NCI-H146 (cell line): ENCODE measurements around the gene FBP1.
A peak's percentile ranks its signal among the peaks of the same experiment; 100 is the strongest.

Experiments
- DNase-seq: peaks from one replicate; lab custom pipeline; 2025; lab: John Stamatoyannopoulos, UW

Gene FBP1

DNA sequence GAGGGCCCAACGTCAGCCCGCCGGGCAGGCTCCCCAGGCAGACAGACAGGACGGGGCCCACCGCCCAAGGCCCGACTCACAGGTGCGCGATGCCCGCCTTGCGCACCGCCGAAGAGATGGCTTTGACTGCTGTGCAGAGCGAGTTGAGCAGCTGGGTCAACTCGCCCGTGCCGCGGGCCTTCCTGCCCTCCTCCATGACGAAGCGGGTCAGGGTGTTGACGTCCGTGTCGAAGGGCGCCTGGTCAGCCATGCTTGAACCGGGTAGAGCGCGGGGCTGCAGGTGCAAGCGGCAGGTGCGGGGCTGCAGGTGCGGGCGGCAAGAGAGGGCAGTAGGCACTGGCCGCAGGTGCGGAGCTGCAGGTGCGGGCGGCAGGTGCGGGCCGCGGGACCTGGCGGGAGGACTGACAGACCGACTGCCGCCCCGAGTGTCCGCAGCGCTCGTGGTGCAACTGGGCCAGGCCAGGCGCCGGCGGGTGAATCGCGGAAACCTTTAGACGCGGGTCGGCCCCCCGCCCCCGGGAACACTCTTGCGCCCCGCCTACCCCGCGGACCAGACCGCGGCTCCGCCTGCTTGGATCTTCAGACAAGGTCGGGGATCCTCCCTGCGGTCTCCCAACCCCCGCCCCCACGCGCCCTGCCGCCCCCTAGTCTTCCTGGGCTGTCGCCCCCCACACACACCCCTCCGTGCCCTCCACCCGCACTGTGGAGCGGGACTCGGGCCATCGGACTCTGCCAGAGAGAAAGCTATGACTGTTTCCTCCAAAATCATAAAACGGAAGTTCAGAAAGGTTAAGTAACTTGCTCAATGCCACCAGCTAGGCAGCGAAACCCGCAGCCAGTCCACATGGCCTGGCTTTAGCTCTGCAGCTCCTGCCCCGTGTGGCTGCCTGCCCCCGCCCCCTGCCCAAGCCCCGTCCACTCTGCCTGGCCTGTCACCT is at the start of gene FBP1:
FBP1 (minus strand) TSS at position 458 of the 938 bp plus-strand sequence; CDS start at position 250, 208 bp downstream.
- DNase-seq, result no peak

DNA sequence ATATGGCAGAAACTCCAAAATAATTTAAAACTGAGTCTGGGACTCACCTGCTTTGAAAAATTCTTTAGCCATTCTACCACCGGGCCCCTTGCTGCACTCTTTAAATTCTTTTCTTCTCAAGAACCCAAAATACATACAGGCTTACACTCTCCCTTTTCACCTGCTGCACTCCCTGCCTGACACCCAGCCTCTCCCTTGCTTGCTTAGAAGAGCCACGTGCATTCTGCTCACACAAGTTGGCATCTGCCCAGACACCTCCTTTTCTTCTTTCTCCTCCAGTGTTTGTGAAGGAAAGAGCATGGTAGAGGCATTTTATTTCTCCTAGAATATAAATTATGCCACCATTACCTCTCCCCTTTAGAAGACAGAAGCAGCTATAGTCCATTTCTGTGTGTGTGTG is 48.1 kb upstream of the FBP1 start:
- no peak for DNase-seq

DNA sequence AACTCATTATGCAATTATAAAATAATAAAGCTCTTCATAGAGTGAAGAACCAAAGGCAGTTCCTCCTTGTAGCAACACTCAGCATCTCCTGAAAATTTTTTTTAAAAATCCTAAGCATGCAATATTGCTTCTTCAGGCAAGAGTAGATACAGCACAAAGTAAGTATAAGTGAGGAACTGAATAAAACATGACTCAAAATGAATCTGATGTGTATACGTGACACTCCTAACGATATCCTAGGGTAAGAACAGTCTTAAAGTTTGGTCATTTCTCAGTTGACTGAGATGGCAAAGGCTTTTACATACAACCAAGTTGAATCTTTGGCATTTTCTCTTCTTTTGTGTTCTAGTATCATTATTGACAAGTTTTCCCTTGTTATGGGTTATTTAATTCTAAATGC is 46.0 kb upstream of the FBP1 start:
- no peak for DNase-seq

DNA sequence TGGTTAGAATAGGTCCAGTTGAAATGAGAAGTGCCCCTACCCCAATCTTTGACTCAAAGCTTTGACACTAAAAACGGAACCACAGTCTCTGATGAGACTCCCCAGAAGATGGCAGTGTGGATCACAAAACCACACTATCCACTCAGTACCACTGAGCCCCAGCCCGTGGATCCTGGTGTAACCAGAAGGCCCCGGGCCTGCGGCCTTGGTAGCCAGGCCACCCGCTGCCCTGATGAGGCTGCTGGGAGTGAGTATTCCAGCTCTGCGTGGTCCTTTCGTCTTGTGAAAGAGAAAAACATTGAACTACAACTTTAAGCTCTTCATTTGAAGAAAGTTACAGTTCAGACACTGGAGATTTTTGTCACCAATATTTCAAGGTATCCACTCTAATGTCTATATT is 42.2 kb upstream of the FBP1 start:
- DNase-seq, result peak; percentile 64

DNA sequence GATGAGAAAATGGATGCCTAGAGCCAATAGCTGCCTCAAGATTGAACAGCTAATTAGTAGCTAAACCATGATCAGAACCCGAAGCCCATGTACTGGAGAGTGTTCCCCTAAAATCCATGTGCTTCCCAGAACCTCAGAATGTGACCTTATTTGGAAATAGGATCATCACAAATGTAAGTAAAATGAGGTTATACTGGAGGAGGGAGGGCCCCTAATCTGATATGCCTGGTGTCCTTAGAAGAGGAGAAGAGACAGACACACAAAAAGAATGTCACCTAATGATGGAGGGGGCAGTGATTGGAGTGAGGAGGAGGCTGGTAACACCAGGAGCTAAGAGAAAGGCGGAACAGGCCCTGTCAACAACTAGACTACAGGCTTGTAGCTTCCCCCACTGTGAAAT is 41.3 kb upstream of the FBP1 start:
- no peak for DNase-seq

DNA sequence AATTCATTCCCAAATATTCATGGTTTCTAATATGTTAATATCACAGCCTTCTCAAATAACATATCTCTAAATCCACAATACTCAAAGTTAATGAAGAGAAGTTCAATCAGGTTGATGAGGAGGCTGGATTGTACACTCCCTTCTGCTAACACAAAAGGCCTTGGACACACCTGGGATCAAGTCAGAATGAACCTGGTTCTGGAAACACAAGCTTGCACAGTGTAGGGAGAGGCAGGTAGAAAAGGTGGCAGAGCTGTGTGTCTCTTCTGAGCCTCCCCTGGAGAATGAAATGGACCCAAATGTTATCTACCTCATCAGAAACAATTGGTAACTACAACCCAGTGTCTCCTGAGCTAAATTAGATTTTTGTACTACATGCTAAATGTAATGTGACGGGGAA is 40.7 kb upstream of the FBP1 start:
- DNase-seq, result no peak

DNA sequence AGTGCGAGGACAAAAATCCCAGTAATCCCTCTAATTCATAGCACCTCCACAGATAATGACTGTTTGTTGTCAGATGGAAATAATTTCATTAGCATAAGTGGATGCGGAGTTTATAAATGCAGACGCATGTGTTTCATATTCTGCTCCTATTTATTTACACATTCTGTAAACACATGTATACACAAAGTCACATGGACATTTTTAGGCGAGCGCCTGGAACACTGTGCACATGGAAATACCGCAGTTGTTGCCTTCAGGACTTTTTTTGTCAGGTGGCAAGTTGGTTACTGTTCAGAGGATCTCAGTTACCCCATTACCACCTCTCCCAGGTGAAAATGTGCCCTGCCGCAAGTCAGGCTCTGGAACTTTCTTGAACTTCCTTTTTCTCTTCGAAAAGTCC is 40.3 kb upstream of the FBP1 start:
- DNase-seq, result no peak

DNA sequence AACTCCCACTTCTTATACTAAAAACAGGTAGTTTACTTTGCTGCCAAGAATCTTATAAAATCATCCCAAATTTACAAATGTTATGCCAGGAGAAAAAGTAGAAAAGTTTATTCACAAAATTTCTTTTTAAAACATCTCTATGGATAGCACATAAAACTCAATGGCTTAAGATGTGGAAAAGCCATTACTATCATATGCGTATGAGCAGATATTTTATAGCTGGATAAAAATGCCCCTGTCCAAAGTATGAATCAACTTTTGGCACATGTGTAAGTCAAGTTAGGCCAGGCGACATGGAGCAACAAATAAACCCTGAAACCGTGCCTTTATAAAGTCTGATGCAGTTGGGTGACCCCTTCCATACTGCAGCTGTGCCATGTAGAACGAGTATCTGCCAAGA is 38.6 kb upstream of the FBP1 start:
- no peak for DNase-seq

DNA sequence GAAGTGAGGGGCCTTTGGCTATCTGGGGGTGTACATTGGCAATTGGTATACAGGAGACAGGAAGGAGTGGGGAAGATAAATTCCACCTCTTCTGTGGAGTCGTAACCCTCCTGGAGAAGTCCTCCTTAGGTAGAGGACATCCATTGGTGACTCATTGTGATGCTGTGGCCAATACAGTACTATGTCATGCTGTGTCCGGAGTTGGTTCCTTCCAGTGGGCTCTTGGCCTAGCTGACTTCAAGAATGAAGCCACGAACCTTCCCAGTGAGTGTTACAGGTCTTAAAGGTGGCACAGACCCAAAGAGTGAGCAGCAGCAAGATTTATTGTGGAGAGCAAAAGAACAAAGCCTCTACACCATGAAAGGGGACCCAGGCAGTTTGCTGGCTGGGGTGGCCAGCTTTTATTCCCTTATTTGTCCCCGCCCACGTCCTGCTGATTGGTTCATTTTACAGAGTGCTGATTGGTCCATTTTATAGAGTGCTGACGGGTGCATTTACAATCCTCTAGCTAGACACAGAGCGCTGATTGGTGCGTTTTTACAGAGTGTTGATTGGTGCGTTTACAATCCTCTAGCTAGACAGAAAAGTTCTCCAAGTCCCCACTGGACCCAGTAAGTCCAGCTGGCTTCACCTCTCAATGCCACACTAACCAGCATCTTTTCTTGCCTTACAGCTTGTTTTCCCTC is 37.3 kb upstream of the FBP1 start:
- DNase-seq, result no peak

DNA sequence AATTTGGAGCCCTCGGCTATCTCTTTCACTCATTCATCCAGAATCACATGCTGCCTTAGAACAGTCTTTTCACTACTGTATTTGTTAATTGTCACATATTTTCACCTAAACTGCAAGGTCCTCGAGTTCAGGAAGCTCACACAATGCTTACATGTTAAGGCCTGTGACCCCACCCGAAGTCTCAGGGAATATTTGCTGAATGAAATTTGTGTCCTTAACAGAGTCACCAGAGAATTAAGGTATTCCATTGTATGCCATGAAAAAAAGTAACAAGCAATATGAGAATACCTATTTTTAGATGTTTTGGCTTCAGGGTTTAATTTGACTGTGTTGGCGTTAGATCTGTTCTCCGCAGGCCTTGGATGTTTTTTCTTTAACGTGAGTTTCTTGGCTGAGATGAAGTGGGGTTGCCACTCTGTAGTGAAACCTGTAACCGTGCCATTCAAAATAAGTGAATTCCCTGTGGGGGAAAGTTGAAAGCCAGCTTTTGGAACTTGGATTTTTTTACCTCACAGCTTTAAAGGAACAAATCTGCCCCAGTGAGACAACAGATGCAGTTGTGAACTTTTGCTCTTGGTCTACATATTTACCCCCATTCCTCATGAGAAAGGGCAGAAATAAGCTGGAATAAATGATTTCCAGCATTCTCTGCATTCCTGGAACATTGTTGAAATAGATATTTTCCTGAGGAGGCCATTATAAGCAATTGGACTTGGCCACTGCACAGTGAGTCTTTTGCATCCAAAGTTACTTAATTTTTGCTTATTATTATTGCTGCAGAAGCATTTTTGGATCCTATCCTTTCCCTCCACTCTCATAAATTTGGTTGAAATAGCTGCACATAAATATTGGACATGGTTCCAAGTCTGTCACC is 35.9 kb upstream of the FBP1 start:
- DNase-seq, result no peak

DNA sequence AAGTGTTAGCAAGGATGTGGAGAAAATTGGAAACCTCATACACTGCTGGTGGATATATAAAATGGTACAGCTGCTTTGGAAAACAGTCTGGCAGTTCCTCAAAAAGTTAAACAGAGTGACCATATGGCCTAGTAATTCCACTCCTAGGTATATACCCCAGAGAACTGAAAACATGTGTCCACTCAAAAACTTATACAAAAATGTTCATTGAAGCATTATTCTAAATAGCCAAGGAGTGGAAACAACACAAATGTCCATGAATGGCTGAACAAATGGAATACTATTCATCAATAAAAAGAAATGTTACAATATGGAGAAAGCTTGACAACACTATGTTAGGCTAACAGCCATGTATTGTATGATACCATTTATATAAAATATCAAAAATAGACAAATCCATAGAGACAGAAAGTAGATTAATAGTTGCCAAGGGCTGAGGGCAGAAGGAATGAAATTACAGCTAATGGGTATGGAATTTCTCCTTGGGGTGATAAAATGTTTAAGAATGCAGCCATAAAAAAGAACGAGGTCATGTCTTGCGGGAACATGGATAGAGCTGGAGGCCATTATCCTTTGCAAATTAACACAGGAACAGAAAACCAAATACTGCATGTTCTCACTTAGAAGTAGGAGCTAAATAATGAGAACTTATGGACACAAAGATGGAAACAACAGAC is 33.6 kb upstream of the FBP1 start:
- no peak for DNase-seq

DNA sequence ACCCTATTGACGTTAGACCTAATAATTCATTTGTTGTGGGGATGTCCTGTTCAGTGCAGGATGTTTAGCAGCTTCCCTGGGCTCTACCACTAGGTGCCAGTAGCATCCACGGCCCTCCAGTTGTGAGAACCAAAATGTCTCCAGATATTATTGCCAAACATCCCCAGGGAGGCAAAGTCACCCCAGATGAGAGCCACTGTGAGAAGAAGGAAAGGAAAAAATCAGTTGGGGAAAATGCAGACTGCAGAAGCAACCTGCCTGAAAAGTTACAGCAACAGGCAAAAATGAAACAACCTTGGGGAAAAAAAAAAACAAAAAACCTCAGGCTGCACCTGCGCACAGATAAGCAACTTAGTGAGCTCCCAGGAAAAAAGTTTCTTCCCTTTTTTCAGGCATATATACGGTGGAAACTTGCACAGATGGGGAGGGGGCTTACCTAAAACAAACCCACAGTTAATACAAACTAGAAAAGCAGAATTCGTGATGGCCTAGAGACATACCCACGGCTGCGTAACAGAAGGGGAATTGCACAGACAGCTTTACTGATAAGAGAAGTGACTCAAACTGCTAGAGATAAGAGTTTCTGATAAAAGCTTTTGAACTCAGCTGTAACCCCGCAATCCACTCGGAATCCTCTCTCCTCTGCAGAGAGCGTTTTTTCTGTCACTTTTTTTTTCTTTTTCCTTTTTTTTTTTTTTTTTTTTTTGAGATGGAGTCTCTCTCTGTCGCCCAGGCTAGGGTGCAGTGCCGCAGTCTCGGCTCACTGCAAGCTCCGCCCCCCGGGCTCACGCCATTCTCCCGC is 29.8 kb upstream of the FBP1 start:
- DNase-seq, result peak; percentile 56

DNA sequence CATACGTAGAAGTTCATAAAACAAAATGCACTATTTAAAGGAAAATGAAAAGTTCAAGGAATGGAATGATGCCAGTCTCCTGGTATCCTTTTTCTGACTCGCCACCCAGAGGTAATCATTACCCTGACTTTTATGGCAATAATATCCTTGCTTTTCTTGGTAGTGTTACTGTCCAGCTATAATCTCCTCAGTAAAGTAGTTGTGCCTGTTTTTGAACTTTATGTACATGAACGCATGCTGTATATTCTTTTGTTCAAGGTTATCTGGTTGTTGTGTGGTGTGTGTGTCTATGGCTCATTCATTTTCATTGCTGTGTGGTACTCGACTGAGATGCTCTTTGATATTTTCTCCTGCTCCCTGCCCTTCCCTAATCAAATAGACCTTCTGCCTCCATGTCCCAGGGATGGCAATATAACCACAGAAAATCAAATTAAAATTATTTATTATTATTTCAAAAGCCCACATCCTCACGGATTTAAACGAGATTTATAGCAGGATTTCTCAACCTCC is 29.2 kb upstream of the FBP1 start:
- no peak for DNase-seq

DNA sequence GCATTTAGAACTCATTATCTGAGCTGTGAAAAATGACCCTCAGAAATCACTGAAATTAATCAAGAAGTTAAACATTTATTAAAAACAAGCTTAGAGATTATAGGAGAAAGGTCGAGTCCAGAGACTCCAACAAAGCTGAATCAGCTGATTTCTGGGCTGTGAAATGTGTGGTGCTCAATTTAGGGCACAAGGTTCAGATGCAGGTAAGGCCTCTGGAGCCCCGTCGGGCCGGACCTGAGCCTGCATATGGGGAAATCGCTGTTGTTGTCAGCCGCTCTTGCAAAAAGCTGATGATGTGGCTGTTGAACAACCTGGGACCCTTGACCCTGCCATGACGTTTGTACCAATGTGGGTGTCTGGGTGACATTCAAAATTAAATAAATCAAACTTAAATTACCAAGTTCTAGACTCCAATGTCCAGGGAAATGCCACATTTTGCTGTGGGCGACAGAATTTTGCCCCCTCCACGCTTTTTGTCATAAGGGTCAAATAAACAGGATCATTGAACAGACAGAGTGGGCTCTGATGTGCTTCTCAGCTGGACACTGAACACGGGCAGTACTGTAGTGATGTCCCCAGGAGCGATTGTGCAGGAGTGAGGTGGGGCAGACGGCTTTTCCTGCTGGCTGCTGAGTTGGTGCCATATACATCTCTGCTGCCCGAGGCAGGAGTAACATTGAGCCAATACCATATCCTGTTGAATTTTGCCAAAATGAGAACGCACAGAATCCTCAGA is 27.2 kb upstream of the FBP1 start:
- no peak for DNase-seq

DNA sequence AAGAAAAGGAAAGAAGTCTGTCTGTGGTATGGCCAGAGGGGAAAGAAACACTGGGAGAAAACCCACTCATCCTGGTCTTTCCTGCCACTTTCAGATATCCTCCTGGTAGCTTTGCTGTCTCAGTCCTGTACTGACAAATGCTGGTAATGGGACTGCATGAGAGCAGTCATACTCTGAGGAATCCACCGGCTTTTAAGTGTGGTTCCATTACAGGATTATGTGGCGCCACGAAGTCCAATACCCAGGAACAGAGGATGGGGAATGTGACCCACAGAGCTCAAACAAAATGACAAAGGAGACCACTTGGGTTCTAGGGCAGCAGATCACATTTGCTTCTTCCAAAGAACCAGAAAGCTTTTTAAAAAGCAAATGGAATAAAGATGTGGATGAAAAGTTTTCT is 26.3 kb upstream of the FBP1 start:
- DNase-seq, result no peak

DNA sequence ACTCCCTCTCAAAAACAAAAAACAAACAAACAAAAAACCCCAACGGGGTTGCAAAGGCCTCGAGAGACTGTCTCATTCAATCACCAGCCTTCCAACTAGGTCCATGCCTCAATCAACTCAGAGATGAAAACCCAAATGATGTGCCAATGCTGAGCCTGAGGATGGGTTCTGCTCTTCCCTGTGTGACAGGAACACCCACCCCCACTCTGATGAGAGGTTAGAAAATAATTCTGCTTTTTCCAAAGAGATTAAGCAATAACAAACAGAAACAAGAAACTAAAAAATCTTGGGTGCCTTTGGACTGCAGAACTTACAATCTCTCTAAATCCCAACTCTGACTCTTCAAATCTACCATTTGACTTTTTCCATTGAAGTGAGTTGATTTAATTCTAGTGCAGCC is 25.5 kb upstream of the FBP1 start:
- DNase-seq, result no peak

DNA sequence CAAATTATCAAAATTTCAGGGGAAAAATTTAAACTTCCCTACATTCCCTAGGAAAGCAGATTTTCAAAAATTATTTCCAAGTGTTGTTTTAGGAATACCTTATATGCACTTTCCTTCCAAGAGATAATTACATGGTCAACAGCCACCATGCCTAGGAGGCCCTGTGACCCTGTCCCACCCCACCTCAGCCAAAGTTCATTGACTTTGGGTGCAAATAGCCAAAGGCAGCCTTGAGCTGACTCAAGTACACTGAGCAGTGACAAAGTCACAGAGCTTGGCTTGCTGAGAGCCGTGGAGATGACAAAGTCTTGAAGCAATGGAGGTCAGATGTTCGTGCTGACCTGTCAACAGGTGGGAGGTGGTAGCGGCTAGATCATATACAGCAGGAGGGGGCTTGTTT is 24.3 kb upstream of the FBP1 start:
- DNase-seq, result no peak

DNA sequence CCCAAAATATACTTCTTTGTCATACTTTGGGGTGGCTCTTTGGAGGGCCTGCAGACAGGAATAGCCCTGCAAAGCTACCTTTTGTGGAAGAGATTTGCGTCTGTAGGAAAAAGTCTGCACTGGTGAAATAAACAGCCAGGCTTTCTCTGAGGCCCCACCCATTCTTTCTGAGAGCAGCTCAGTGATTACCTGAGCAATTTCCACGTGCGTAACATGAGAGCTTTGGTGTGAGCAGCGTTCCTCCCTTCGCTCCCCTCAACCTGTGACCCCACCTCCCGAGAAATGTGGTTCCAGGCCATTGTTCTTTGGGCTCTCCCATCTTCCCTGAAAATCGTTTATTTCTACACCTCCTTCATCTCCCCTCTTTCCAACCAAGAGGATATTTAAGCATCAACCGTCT is 23.8 kb upstream of the FBP1 start:
- DNase-seq, result no peak

DNA sequence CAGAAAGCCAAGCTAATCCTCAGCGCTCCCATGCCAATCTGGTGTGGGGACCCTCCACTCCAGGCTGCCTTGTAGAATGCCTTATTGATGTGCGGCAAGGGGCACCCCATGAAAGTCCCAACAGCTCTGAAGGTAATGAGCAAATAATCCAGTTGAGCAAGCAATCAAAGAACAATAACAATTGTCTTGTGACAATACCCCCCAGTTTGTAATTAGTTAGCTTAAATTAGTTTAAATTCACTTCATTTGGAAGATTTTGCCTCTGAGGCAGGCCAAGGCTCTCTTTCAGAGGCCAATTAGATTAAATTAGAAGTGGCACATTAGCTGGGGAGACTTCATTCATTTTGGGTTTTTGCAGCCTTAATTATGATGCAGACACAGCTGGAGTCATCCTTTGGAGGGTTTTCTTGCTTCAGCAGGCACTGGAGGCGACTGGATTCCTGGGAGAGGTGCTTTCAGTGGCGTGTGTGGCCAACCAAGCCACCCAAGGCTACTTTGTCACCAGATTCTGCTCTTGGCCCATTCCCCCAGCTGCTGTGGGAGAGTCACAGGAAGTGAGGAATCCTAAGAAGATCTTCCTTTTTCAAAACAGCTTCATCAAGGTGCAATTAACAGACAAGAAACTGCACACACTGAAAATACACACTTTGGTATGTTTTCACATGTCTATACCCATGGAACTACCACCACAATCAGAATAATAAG is 17.9 kb upstream of the FBP1 start:
- DNase-seq, result no peak

DNA sequence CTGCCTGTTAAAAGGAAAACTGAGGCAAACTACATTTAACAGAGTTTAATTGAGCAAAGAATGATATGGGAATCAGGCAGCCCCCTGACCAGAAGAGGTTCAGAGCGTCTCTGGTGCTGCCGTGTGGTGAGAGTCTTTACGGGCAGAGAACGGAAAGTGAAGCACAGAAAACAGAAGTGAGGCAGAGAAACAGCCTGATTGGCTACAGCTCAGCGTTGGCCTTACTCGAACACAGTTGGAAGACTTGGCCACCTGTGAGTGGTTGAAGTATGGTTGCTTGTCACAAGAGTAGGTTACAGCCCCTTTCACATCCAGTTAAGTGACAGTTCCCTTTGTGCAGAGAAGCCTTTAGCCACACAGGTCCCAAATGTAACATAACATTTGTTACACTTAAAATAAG is 16.9 kb upstream of the FBP1 start:
- DNase-seq, result no peak
